ENCODE results near the gene GNAS-AS1. TPM values are rescaled to one million over a fixed set of nuclear protein-coding genes. Genes with fewer than 3 reads are reported as not detected.

The GNAS-AS1 gene
- total RNA-seq, 4 donors from 2014 or later, result 0.19 to 0.48 (median 0.34) TPM; not detected in 1

DNA sequence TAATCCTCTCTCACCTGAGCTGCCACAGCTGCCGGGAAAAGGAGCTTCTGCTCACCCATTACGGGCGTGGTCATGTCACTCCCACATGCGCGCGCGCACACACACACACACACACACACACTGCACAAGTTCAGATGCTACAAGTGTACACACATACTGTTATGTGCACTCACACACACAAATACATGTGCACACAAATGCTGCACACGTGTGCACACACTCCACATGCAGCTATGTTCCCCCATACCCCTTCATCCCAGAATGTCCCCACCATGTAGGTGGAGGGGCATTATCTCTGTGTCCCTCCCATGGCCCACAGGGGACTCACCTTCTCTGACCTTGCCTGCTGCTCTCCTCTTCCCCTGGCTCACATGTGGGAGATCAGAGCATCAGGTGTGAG lies 37.3 kb downstream of the GNAS-AS1 start:
- no peak for TF ChIP-seq POLR2A (IDR thresholded peaks at IDR 0.05)
- TF ChIP-seq, protein P1, sequence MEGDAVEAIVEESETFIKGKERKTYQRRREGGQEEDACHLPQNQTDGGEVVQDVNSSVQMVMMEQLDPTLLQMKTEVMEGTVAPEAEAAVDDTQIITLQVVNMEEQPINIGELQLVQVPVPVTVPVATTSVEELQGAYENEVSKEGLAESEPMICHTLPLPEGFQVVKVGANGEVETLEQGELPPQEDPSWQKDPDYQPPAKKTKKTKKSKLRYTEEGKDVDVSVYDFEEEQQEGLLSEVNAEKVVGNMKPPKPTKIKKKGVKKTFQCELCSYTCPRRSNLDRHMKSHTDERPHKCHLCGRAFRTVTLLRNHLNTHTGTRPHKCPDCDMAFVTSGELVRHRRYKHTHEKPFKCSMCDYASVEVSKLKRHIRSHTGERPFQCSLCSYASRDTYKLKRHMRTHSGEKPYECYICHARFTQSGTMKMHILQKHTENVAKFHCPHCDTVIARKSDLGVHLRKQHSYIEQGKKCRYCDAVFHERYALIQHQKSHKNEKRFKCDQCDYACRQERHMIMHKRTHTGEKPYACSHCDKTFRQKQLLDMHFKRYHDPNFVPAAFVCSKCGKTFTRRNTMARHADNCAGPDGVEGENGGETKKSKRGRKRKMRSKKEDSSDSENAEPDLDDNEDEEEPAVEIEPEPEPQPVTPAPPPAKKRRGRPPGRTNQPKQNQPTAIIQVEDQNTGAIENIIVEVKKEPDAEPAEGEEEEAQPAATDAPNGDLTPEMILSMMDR (IDR thresholded peaks at IDR 0.05), result no peak

DNA sequence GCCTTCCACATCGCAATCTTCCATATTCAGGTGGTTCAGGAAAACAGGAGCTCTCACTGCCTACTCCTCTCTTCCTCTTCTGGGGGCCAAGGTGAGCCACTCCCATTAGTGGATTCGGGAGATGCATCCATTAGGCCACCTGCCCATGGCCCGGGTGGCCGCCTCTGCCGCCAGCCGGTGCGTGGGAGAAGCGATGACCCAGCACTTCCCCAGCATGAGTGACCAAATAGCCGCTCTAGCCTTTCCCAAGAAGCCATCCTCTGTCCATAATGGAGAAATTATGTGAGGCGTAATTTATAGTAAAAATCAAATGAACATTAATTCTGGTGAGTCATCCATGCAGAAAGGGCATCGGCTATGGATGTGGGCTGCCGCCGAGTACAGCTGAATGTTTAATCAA lies 39.4 kb downstream of the GNAS-AS1 start:
- intact Hi-C loops (cut with DNase I), result loop anchor here (10.0 kb wide), 1 partner anchor 1387 kb away; no protein-coding TSS in a partner anchor
- H3K4me3 ChIP-seq, result no peak overlapping the region
- H3K27me3 ChIP-seq, result peaks cover 0 to 54% (median 0%) of the 10 kb centered on the region in 4 donors
- H3K36me3 ChIP-seq, result no peaks in the 10 kb centered on the region
- TF ChIP-seq, protein P1 (IDR thresholded peaks at IDR 0.05), result no peak
- TF ChIP-seq POLR2A (IDR thresholded peaks at IDR 0.05), result no peak
- H3K4me1 ChIP-seq, result no peaks in the 10 kb centered on the region
- WGBS, 2 donors, result 76 to 89% methylated on average over 9 to 12 of the region's 13 CpGs
- no peaks in the 10 kb centered on the region for H3K9me3 ChIP-seq
- H3K27ac ChIP-seq, result no peak overlapping the region
- no peak for DNase-seq

More for the DNA sequence above, 37.3 kb downstream of the GNAS-AS1 start:
- H3K36me3 ChIP-seq, result no peaks in the 10 kb centered on the region
- WGBS, 2 donors, result 71 to 83% methylated on average over 4 to 7 of the region's 8 CpGs
- intact Hi-C loops (cut with DNase I), result loop anchor here (10.0 kb wide), 1 partner anchor 1389 kb away; no protein-coding TSS in a partner anchor
- H3K27me3 ChIP-seq, result peaks cover 0 to 58% (median 0%) of the 10 kb centered on the region in 4 donors
- no peak overlapping the region for H3K27ac ChIP-seq
- H3K4me1 ChIP-seq, result no peaks in the 10 kb centered on the region
- no peak overlapping the region for H3K4me3 ChIP-seq
- no peaks in the 10 kb centered on the region for H3K9me3 ChIP-seq
- DNase-seq, result no peak

DNA sequence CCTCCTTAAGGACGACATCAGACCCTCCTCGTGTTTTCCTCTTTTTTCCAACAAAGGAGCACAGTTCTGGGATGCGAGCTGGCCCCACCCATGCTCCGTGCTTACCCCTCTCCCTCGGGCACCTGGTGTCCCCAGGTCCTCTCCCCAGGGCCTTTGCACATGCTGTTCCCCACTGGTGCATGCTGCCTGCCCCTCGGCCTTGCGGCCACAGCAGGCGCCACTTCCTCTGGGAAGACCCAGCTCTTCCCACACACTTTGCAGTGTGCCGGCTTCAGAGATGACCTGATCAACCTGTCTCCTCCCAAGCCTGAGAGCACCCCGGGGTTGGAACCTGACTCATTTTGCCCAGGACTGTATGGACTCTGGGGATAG lies 39.8 kb downstream of the GNAS-AS1 start:
- no peak for TF ChIP-seq POLR2A (IDR thresholded peaks at IDR 0.05)
- intact Hi-C loops (cut with DNase I), result loop anchor here (10.0 kb wide), 1 partner anchor 1386 kb away; no protein-coding TSS in a partner anchor
- 75 to 82% methylated on average over 4 to 7 of the region's 10 CpGs for WGBS, 2 donors

DNA sequence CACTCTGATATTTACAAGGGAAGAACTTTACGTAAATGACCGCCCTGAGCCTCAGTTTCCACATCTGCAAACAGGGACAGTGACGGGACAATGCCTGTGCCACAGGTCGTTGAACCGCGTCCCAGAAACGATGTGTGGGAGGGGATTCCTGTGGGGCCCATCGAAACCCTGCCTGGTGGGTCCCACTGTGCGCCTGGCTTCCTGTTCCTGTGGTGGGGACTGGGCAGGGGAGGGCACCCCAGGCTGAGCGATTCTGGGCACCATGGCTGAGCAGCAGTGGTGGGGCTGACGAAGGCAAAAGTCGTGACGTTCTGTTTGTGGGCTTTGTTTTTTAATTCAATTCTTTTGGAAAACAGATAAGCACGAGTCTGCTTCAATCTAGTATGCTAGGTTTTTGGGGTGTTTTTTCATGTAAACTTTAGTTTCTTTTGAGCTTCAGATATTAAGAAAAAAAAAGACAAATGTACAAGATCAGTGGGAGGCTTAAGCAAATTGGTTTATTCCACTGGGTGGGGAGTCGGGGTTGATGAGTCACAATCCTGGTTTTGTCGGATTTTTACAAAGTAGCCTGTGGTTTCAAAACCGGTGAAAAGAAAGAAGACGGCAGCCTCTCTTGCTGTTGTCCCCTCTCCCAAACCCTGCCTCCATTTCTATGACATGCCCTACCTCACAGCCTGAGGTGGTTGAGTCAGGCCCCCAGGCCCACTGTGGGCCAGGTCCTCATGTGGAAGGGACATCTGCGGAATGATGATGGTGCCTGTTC lies 40.4 kb downstream of the GNAS-AS1 start:
- peaks cover 0 to 50% (median 0%) of the 10 kb centered on the region in 4 donors for H3K27me3 ChIP-seq
- no peak for DNase-seq
- intact Hi-C loops (cut with DNase I), result loop anchor here (10.0 kb wide), 1 partner anchor 1385 kb away; no protein-coding TSS in a partner anchor
- H3K4me3 ChIP-seq, result no peak overlapping the region
- H3K36me3 ChIP-seq, result no peaks in the 10 kb centered on the region
- H3K27ac ChIP-seq, result no peak overlapping the region
- WGBS, 2 donors, result 74 to 75% methylated on average over 13 to 18 of the region's 19 CpGs
- TF ChIP-seq POLR2A (IDR thresholded peaks at IDR 0.05), result no peak
- TF ChIP-seq, protein P1 (IDR thresholded peaks at IDR 0.05), result no peak
- H3K4me1 ChIP-seq, result no peaks in the 10 kb centered on the region
- H3K9me3 ChIP-seq, result no peaks in the 10 kb centered on the region

More for the DNA sequence above, 39.8 kb downstream of the GNAS-AS1 start:
- Histone ChIP-seq H3K27me3 (peaks cover 0 to 51% (median 0%) of the 10 kb centered on the region in 4 donors), H3K36me3 (no peaks in the 10 kb centered on the region), H3K9me3 (no peaks in the 10 kb centered on the region), H3K27ac (no peak overlapping the region), H3K4me1 (no peaks in the 10 kb centered on the region), H3K4me3 (no peak overlapping the region)
- DNase-seq, result no peak

DNA sequence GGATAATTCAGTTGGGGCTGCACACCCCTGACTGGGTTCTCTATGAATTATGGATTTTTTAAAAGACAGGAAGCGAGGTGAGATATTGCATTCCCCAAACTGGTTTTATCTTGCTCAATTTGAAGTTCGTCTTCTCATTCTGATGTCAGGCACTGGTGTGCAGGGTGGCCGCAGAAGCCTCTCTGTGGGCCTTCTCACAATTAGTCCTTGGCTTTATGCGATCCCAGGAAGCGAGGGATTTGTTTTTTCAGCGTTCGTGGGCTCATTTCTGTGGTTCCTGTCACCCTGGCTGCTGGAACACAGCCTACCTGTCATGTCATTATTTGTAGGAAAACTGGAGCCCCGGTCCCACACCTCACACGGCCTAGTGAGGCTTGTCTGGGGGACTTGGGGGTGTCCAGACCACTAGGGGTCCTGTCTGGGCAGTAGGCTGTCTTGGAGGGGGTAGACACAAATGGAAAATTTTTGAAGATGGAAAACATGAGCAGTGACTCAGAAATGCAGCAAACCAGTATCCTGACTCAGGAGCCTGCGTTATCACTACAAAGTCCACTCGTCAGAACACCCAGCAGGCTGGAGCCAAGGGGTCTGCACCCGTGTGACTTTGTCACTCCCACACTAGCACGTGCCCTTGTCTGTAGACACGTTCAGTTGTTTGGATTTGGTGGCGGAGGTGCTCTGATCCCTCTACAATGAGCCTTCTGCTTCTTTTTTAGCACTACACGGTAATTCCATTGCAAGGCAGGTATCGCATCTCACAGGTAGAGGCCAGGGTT lies 42.2 kb downstream of the GNAS-AS1 start:
- no peaks in the 10 kb centered on the region for H3K36me3 ChIP-seq
- WGBS, 2 donors, result 66% methylated on average over 11 to 16 of the region's 17 CpGs
- H3K9me3 ChIP-seq, result no peaks in the 10 kb centered on the region
- TF ChIP-seq, protein P1 (IDR thresholded peaks at IDR 0.05), result no peak
- TF ChIP-seq POLR2A (IDR thresholded peaks at IDR 0.05), result no peak
- no peak overlapping the region for H3K4me3 ChIP-seq
- no peaks in the 10 kb centered on the region for H3K4me1 ChIP-seq
- no peak for DNase-seq
- intact Hi-C loops (cut with DNase I), result no loop called here
- H3K27me3 ChIP-seq, result peaks cover 0 to 65% (median 0%) of the 10 kb centered on the region in 4 donors
- H3K27ac ChIP-seq, result no peak overlapping the region

All from esophagus squamous epithelium (tissue), 5 donors.